ENCODE results near the gene DLEC1.

The DLEC1 gene

DNA sequence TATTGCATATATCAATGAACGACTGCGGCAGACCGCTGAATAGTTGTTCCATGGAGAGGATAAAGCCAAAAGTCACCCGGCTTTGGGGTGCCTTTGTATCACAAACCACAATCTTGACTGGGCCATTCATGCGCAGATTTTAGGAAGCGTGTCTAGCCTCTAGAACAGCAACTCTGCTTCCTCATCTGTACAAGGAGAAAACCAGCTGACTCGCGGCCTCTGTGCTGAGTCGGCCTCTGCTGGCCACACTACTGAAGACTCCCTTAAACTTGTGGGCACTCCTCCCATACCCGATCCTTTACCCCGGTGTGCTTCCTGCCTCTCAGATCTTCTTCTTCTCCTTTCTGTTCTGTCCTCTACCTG, 872 bp downstream of the DLEC1 start:
- no peak for DNase-seq (ENCODE audit: low read depth)
- TF ChIP-seq, protein P1, sequence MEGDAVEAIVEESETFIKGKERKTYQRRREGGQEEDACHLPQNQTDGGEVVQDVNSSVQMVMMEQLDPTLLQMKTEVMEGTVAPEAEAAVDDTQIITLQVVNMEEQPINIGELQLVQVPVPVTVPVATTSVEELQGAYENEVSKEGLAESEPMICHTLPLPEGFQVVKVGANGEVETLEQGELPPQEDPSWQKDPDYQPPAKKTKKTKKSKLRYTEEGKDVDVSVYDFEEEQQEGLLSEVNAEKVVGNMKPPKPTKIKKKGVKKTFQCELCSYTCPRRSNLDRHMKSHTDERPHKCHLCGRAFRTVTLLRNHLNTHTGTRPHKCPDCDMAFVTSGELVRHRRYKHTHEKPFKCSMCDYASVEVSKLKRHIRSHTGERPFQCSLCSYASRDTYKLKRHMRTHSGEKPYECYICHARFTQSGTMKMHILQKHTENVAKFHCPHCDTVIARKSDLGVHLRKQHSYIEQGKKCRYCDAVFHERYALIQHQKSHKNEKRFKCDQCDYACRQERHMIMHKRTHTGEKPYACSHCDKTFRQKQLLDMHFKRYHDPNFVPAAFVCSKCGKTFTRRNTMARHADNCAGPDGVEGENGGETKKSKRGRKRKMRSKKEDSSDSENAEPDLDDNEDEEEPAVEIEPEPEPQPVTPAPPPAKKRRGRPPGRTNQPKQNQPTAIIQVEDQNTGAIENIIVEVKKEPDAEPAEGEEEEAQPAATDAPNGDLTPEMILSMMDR (IDR thresholded peaks at IDR 0.05; ENCODE audit: control insufficient read depth, insufficient read depth, low read depth, low read length, missing control alignments), result peak; percentile 22
- no peak overlapping the region for H3K4me3 ChIP-seq (ENCODE audit: control insufficient read depth, low read depth, low read length)

DNA sequence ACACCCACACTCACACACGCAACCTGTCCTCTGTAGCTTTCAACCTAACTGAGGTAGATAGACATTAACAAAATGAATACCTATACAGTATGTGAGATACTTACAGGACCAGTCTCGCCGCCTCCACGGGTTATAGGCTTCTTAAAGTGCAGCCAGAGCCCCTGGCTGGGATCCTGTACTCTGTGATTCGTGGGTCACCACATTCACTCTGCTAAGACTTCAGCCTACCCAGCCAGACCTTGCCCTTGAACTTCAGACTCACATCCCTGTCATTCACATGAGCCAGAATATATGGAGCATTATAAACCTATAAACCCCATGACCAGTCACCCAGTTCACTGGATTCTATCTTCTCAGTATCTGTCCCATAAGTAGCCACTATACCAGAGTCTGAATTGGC, 1.4 kb downstream of the DLEC1 start:
- H3K4me3 ChIP-seq (ENCODE audit: control insufficient read depth, low read depth, low read length), result no peak overlapping the region
- TF ChIP-seq, protein P1 (IDR thresholded peaks at IDR 0.05; ENCODE audit: control insufficient read depth, insufficient read depth, low read depth, low read length, missing control alignments), result no peak
- no peak for DNase-seq (ENCODE audit: low read depth)

DNA sequence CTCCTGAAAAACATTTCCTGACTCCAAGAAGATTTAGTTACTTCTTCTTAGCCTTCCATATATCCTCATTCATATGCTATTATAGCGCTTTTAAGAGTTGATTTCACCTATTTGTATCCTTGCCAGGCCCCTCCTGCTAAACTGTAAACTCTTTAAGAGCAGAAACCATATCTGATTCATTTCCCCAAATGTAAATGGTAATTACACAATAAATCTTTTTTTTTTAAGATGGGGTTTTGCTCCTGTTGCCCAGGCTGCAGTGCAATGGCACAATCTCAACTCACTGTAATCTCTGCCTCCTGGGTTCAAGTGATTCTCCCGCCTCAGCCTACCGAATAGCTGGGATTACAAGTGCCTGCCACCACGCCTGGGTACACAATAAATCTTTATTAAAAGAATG, 4.5 kb downstream of the DLEC1 start:
- H3K4me3 ChIP-seq (ENCODE audit: control insufficient read depth, low read depth, low read length), result no peak overlapping the region
- DNase-seq (ENCODE audit: low read depth), result no peak
- TF ChIP-seq, protein P1 (IDR thresholded peaks at IDR 0.05; ENCODE audit: control insufficient read depth, insufficient read depth, low read depth, low read length, missing control alignments), result no peak

DNA sequence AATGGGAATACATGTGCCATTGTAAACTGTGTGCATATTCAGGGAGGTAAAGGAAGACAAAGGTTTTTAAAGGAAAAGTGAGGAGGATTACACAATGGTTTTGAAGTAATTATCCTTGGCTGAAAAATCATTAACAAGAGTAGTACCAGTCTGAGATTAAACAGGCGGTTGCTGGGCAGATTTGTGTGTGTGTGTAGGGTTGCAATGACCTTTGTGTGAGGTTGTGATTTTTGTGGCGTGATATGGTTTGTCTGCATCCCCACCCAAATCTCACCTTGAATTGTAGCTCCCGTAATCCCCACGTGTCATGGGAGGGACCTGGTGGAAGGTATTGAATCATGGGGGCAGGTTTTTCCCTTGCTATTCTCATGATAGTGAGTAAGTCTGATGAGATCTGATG, 7.0 kb downstream of the DLEC1 start:
- TF ChIP-seq, protein P1 (IDR thresholded peaks at IDR 0.05; ENCODE audit: control insufficient read depth, insufficient read depth, low read depth, low read length, missing control alignments), result no peak
- no peak for DNase-seq (ENCODE audit: low read depth)

DNA sequence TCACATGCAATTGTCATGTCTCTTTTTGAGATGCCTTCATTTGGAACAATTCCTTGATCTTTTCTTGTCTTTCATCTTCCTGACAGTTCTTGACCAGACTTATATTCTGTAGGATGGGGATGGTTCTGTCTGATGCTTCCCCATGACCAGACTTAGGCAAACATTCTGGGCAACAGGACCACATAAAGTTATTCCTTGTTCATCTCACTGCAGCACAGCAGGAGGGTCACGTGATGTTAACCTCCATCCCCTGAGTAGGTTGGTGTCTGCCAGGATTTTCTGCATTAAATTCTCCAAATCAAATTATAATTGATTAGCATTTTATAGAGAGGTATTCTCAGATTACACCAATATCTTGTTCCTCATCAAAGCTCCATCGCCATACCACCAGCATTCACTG, 7.8 kb downstream of the DLEC1 start:
- DNase-seq (ENCODE audit: low read depth), result no peak
- TF ChIP-seq, protein P1 (IDR thresholded peaks at IDR 0.05; ENCODE audit: control insufficient read depth, insufficient read depth, low read depth, low read length, missing control alignments), result no peak

More for the DNA sequence above, 7.0 kb downstream of the DLEC1 start:
- H3K4me3 ChIP-seq (ENCODE audit: control insufficient read depth, low read depth, low read length), result no peak overlapping the region

DNA sequence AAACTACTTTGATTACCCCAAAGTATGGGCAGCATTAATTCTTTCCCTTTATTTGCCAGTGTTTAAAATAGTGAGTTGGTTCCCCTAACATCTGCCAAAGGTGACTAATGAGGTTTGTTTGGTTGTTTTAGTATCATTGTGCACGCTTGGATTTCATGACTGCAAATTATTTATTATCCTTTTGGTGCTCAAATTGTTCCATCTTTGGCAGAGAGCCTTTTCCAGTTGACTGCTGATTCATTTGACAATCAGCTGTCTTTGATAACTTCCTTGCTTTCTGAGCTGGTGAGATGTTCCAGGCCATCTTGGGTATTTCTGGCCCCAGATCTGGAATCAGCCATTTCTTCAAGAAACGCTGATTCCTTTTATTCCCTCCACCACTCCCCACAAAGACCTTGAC, 8.9 kb downstream of the DLEC1 start:
- H3K4me3 ChIP-seq (ENCODE audit: control insufficient read depth, low read depth, low read length), result no peak overlapping the region
- TF ChIP-seq, protein P1 (IDR thresholded peaks at IDR 0.05; ENCODE audit: control insufficient read depth, insufficient read depth, low read depth, low read length, missing control alignments), result no peak
- no peak for DNase-seq (ENCODE audit: low read depth)

More for the DNA sequence above, 7.8 kb downstream of the DLEC1 start:
- H3K4me3 ChIP-seq (ENCODE audit: control insufficient read depth, low read depth, low read length), result no peak overlapping the region

Data from AG09309 (cell line).